ENCODE measurements around the gene LEAP2. TPM values are rescaled to one million over a fixed set of nuclear protein-coding genes. Genes with fewer than 3 reads are reported as not detected.

Gene LEAP2
- 1 to 10 TPM; 1.5 to 4.8 (median 2.9) TPM for total RNA-seq

DNA sequence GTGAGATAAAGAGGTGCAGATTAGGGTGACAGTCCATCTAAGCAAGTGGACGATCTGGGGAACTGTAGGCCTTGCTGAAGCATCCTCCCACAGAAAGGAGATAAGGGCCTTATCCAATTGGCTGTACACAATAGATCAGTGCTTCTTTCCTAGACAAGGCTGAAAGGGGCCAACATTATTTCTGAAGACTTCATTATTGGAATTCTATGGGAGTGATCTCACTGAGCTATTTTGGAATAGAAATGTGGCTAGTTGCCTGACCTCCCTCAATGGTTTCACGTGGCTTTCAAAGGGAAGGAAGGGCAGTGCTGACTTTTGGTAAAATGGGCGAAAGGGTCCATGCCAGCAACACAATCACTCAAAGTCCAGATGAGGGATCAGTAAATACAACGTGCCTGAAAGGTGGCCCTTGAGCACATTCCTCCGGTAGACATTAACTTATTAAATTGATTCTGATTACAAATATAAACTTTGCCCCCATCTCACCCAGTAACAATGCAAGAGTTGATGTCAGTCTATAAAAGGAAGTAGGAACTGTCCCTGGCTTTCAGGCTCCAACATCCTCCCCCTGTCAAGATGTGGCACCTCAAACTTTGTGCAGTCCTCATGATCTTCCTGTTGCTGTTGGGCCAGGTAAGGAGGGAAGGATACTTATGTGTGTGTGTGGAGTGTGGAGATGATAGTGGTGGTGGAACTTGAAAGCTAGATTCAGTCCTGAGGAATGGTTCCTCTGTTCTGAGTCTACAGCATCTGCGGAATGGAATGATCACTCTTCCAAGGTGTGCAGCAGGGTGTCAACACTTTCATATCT is at the start of gene LEAP2:
Gene LEAP2, plus strand, starts transcription at position 550 of the 811 bp plus-strand sequence. Its CDS starts 27 bp downstream, at position 577.
- Histone ChIP-seq H3K36me3 (peaks cover 0 to 4% of the 10 kb centered on the region in 2 donors), H3K27me3 (no peaks in the 10 kb centered on the region), H3K4me1 (peaks cover 0 to 8% of the 10 kb centered on the region in 2 donors), H3K9me3 (no peaks in the 10 kb centered on the region), H3K4me3 (replicated peaks in 1 of 3) (no peak within 1 kb of the TSS), H3K27ac (no peak within 1 kb of the TSS)
- DNase-seq: no peak
- 86 to 90% methylated on average over 6 of the region's 6 CpGs for WGBS, 2 donors
- no peak for TF ChIP-seq CTCF (IDR thresholded peaks at IDR 0.05)
- intact Hi-C loops (cut with DNase I): loop anchor here (5.0 kb wide), 1 partner anchor 46 kb away; no protein-coding TSS in a partner anchor

- TF ChIP-seq POLR2A (IDR thresholded peaks at IDR 0.05) (no peak), CTCF (IDR thresholded peaks at IDR 0.05) (no peak)
- WGBS, 2 donors: 93 to 94% methylated on average over 3 of the region's 3 CpGs
- no peaks in the 10 kb centered on the region for H3K36me3 ChIP-seq
- no peaks in the 10 kb centered on the region for H3K27me3 ChIP-seq
- no peak for DNase-seq
- intact Hi-C loops (cut with DNase I): loop anchor here (10.0 kb wide), 3 partner anchors 80 to 440 kb away; partner anchors contain the start of gene CCNI2
- peaks cover 9 to 19% of the 10 kb centered on the region in 2 donors for H3K4me1 ChIP-seq
- H3K27ac ChIP-seq: no peak overlapping the region
- H3K4me3 ChIP-seq (replicated peaks in 1 of 3): no peak overlapping the region
- no peaks in the 10 kb centered on the region for H3K9me3 ChIP-seq
These were observed 49.0 kb upstream of the LEAP2 start for GRCh38 chr5:132824426-132824825.

DNA sequence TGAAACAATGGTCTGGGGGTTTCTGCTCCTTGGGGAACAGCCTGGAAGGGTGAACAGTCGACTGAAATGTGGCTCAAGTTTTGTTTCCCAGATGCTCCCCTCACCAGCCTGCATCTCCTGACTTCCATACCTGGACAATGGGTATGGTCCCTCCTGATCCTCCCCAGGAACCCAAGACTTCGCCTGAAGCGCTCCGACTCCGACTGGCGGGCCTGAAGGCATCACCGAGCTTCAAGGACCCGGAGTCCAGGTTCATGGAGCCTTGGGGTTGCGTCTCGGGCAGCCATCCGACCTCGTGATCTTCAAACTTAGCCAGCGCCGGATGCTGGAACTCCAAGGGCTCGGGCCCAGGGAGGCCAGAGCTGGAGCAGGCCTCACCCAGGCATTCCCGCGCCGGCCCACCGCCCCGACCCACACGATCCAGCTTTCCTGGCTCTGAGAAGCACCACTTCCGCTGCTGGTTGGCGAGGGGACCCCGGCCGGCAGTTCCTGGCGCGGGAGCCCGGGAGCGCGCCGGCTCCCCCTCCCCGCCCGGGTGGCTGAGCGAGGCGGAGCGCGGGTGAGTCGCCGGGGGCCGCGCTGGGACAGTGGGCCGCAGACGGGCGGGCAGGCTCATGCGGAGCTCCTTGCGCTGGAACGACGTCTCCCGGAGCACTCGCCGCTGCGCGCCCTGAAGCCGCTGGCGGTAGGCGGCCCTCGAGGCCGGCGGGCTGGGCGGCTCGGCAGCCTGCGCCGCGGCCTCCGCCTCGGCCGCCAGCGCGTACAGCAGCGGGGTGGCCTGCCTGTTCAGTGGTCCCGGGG is 48.2 kb upstream of the LEAP2 start:
- no peak for DNase-seq
- TF ChIP-seq POLR2A (IDR thresholded peaks at IDR 0.05) (no peak), CTCF (IDR thresholded peaks at IDR 0.05) (no peak)
- Histone ChIP-seq H3K27ac (no peak overlapping the region), H3K4me1 (peaks cover 13 to 20% of the 10 kb centered on the region in 2 donors), H3K36me3 (no peaks in the 10 kb centered on the region), H3K9me3 (no peaks in the 10 kb centered on the region), H3K27me3 (no peaks in the 10 kb centered on the region), H3K4me3 (replicated peaks in 1 of 3) (no peak overlapping the region)
- intact Hi-C loops (cut with DNase I): loop anchor here (5.0 to 10.0 kb wide), 4 partner anchors 47 to 440 kb away; partner anchors contain the start of genes CCNI2 and LEAP2
- WGBS, 2 donors: 93 to 98% methylated on average over 8 to 12 of the region's 71 CpGs

GRCh38 chr5:132825834-132826391 is 47.6 kb upstream of the LEAP2 start:
- Histone ChIP-seq H3K4me1 (peaks cover 13 to 23% of the 10 kb centered on the region in 2 donors), H3K4me3 (replicated peaks in 1 of 3) (no peak overlapping the region), H3K9me3 (no peaks in the 10 kb centered on the region), H3K27me3 (no peaks in the 10 kb centered on the region), H3K27ac (no peak overlapping the region), H3K36me3 (no peaks in the 10 kb centered on the region)
- intact Hi-C loops (cut with DNase I): loop anchor here (5.0 to 10.0 kb wide), 4 partner anchors 46 to 441 kb away; partner anchors contain the start of genes CCNI2 and LEAP2
- 72 to 81% methylated on average over 7 to 29 of the region's 43 CpGs for WGBS, 2 donors
- no peak for DNase-seq
- TF ChIP-seq CTCF (IDR thresholded peaks at IDR 0.05) (no peak), POLR2A (IDR thresholded peaks at IDR 0.05) (no peak)
